SU-DHL-6 (cell line): ENCODE results near the gene RALGPS1.

Source experiments
- H2AFZ ChIP-seq: fragments of 200-600 bp; sonication (generic); 2 replicates; pipeline ENCODE4 v1.6.1; 2014; ENCODE audit warnings: low read depth, mild to moderate bottlenecking, moderate library complexity, mixed read lengths, antibody characterized with exemption, low read length; ENCODE audit not compliant: severe bottlenecking
- H3F3A ChIP-seq: fragments of 200-600 bp; shearing (Covaris generic); 2 replicates; pipeline ENCODE4 v1.6.0; 2016; ENCODE audit warnings: antibody characterized with exemption, mild to moderate bottlenecking; ENCODE audit not compliant: insufficient read depth
- H3K27ac ChIP-seq: fragments of 200-600 bp; sonication (generic); 2 replicates; pipeline ENCODE4 v1.5.1; 2016; ENCODE audit warnings: low read depth, mild to moderate bottlenecking, low read length, moderate library complexity, mixed read lengths
- H3K27me3 ChIP-seq: fragments of 200-600 bp; sonication (generic), shearing (Covaris generic); 2 replicates; pipeline ENCODE4 v1.6.0; 2014; ENCODE audit warnings: mild to moderate bottlenecking, low read length
- H3K36me3 ChIP-seq: fragments of 200-600 bp; sonication (generic); 2 replicates; pipeline ENCODE4 v1.6.1; 2014; ENCODE audit warnings: mild to moderate bottlenecking, low read length, mixed read lengths
- H3K4me2 ChIP-seq: fragments of 300-600, 200-600 bp; shearing (Covaris generic), sonication (generic); 2 replicates; pipeline ENCODE4 v1.6.0; 2014; ENCODE audit warnings: low read length, low read depth, mild to moderate bottlenecking; ENCODE audit not compliant: poor library complexity, severe bottlenecking
- H3K4me3 ChIP-seq: fragments of 200-600 bp; sonication (generic); 2 replicates; pipeline ENCODE4 v1.5.1; 2014; ENCODE audit warnings: antibody characterized with exemption, low read length, mild to moderate bottlenecking, mixed read lengths; ENCODE audit not compliant: insufficient read depth, poor library complexity, severe bottlenecking
- H3K79me2 ChIP-seq: fragments of 200-600 bp; sonication (generic); 2 replicates; pipeline ENCODE4 v1.6.1; 2014; ENCODE audit warnings: mild to moderate bottlenecking, low read length, moderate library complexity; ENCODE audit not compliant: insufficient read depth
- H3K9ac ChIP-seq: fragments of 200-600 bp; sonication (generic); 2 replicates; pipeline ENCODE4 v1.7.0; 2014; ENCODE audit warnings: mild to moderate bottlenecking, low read length
- H3K9me2 ChIP-seq: fragments of 200-600 bp; sonication (generic); replicated peaks from 2 replicates; pipeline ENCODE4 v1.6.1; 2014; ENCODE audit warnings: low read length; ENCODE audit not compliant: insufficient read depth
- H3K9me3 ChIP-seq: fragments of 200-600 bp; sonication (generic); 2 replicates; pipeline ENCODE4 v1.6.1; 2014; ENCODE audit warnings: low read length, mixed read lengths; ENCODE audit not compliant: insufficient read depth
- H4K20me1 ChIP-seq: fragments of 200-600 bp; sonication (generic); 2 replicates; pipeline ENCODE4 v1.6.1; 2014; ENCODE audit warnings: low read depth, mild to moderate bottlenecking, antibody characterized with exemption, low read length, moderate library complexity, mixed read lengths
- CTCF ChIP-seq: fragments of 200-600 bp; sonication (generic); IDR thresholded peaks from one replicate; pipeline ENCODE4 v1.5.1; 2017; ENCODE audit warnings: antibody characterized with exemption, mild to moderate bottlenecking, low read length, moderate library complexity; ENCODE audit not compliant: insufficient read depth, poor library complexity, severe bottlenecking
- EZH2phosphoT487 ChIP-seq: fragments of 200-600 bp; sonication (generic), shearing (Covaris generic); conservative IDR thresholded peaks from 2 replicates; pipeline ENCODE4 v1.6.1; 2018; ENCODE audit warnings: mild to moderate bottlenecking, antibody characterized with exemption, low read length, moderate library complexity, mixed read lengths

Gene RALGPS1

GRCh38 chr9:127147251-127147650 is 232.7 kb downstream of the RALGPS1 start:
- no peaks in the 10 kb centered on the region for H3K27me3 ChIP-seq
- no peaks in the 10 kb centered on the region for H3K9me2 ChIP-seq
- H3K27ac ChIP-seq: no peak overlapping the region
- no peaks in the 10 kb centered on the region for H4K20me1 ChIP-seq
- H3K9me3 ChIP-seq: no peaks in the 10 kb centered on the region
- H3K4me2 ChIP-seq: no peak overlapping the region
- no peaks in the 10 kb centered on the region for H3K79me2 ChIP-seq
- no peak overlapping the region for H2AFZ ChIP-seq
- TF ChIP-seq CTCF: no peak
- no peak for TF ChIP-seq EZH2phosphoT487
- H3F3A ChIP-seq: no peaks in the 10 kb centered on the region
- no peak overlapping the region for H3K9ac ChIP-seq
- no peaks in the 10 kb centered on the region for H3K36me3 ChIP-seq
- H3K4me3 ChIP-seq: no peak overlapping the region

GRCh38 chr9:127148014-127148413 is 233.4 kb downstream of the RALGPS1 start:
- H3K9ac ChIP-seq: no peak overlapping the region
- no peaks in the 10 kb centered on the region for H3F3A ChIP-seq
- H3K9me2 ChIP-seq: no peaks in the 10 kb centered on the region
- H4K20me1 ChIP-seq: no peaks in the 10 kb centered on the region
- no peaks in the 10 kb centered on the region for H3K79me2 ChIP-seq
- no peak overlapping the region for H3K4me3 ChIP-seq
- no peaks in the 10 kb centered on the region for H3K9me3 ChIP-seq
- no peak overlapping the region for H3K27ac ChIP-seq
- no peak for TF ChIP-seq CTCF
- TF ChIP-seq EZH2phosphoT487: no peak
- H3K27me3 ChIP-seq: no peaks in the 10 kb centered on the region
- H3K36me3 ChIP-seq: no peaks in the 10 kb centered on the region
- H3K4me2 ChIP-seq: no peak overlapping the region
- no peak overlapping the region for H2AFZ ChIP-seq

GRCh38 chr9:127149010-127149409 is 234.4 kb downstream of the RALGPS1 start:
- TF ChIP-seq CTCF (no peak), EZH2phosphoT487 (no peak)
- Histone ChIP-seq H3K27ac (no peak overlapping the region), H3K9me3 (no peaks in the 10 kb centered on the region), H2AFZ (no peak overlapping the region), H3K36me3 (no peaks in the 10 kb centered on the region), H3K79me2 (no peaks in the 10 kb centered on the region), H4K20me1 (no peaks in the 10 kb centered on the region), H3K9me2 (no peaks in the 10 kb centered on the region), H3K9ac (no peak overlapping the region), H3K4me2 (no peak overlapping the region), H3K27me3 (no peaks in the 10 kb centered on the region), H3K4me3 (no peak overlapping the region), H3F3A (no peaks in the 10 kb centered on the region)
